Endometrial microvascular endothelial cells (primary cell): ENCODE measurements around the gene SHD. TPM values are rescaled to one million over a fixed set of nuclear protein-coding genes. Genes with fewer than 3 reads are reported as not detected.
"Not testable (repeated sequence)": the region's sequence is repeated elsewhere in the genome, so short reads cannot be mapped to it uniquely, and the experiment has no call there.

Source experiments
- in situ Hi-C: cut with HindIII; loops from 2 replicates; pipeline ENCODE4 v1.10.0; 2017; ENCODE audit warnings: low sequenced_read_pairs, low pct_unique_long_range_greater_than_20kb; ENCODE audit errors: inconsistent ontology term
- total RNA-seq: library from RNA; depleted of rRNA; stranded (reverse); fragments of >200 nt; gene quantifications from one replicate; pipeline ENCODE4 v1.2.3, GENCODE V29; 2015; ENCODE audit errors: inconsistent ontology term

The SHD gene
- total RNA-seq, 1 donor from 2014 or later: not detected

DNA sequence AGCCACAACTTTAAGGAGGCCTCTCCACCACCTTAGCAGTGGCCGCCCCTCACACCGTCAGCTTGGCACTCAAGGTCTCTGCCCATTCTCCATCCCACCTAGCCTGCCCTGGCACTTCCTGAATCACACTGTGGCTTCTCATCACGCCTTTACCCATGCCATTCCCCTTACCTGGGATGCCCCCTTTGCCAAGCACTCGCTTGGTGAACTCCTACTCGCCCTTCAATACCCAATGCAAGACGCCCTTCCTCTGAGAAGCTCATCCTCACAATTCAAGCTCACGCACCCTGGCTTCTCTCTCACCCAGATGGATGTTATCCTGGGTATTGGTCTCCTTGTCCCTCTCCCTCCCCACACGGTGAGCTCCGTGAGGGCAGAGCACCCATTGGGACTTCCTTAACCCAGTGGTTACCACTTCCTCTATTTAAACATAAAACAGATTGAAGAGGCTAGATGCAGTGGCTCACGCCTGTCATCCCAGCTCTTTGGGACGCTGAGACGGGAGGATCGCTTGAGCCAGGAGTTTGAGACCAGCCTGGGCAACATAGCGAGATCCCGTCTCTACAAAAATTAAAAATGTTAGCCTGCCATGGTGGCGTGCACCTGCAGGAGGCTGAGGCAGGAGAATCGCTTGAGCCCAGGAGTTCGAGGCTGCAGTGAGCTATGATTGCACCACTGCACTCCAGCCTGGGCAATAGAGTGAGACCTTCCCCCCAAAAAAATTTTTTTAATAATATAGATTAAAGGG, 12.6 kb upstream of the SHD start:
- in situ Hi-C loops: no loop called here

DNA sequence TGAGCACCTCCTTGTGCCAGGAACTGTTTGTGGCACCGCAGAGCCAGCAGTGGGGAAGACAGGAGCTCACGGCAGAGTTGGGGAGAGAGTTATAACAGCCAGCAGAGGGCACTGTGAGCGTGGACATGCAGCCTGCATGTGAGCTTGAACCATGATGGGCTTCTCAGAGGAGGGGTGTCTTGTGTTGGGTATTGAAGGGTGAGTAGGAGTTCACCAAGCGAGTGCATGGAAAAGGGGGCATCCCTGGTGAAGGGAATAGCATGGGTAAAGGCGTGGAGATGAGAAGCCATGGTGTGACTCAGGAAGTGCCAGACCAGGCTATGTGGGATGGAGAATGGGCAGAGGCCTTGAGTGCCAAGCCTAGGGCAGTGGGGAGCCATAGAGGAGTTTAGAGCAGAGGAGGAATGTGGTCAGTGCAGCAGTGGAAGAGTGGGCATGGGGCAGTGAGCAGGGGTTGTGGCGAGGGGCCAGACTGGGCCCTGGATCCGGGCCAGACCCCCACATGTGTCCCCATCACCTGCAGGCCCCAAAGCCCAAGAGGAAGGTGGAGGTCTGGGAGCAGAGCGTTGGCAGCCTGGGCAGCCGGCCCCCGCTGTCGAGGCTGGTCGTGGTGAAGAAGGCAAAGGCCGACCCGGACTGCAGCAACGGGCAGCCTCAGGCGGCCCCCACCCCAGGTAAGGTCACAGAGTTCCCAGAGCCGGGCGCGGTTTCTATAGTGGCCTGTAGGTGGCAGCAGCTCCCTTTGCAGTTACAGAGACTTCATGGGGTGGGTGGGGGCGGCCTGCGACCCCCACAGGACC, 11.8 kb upstream of the SHD start:
- in situ Hi-C loops: no loop called here

DNA sequence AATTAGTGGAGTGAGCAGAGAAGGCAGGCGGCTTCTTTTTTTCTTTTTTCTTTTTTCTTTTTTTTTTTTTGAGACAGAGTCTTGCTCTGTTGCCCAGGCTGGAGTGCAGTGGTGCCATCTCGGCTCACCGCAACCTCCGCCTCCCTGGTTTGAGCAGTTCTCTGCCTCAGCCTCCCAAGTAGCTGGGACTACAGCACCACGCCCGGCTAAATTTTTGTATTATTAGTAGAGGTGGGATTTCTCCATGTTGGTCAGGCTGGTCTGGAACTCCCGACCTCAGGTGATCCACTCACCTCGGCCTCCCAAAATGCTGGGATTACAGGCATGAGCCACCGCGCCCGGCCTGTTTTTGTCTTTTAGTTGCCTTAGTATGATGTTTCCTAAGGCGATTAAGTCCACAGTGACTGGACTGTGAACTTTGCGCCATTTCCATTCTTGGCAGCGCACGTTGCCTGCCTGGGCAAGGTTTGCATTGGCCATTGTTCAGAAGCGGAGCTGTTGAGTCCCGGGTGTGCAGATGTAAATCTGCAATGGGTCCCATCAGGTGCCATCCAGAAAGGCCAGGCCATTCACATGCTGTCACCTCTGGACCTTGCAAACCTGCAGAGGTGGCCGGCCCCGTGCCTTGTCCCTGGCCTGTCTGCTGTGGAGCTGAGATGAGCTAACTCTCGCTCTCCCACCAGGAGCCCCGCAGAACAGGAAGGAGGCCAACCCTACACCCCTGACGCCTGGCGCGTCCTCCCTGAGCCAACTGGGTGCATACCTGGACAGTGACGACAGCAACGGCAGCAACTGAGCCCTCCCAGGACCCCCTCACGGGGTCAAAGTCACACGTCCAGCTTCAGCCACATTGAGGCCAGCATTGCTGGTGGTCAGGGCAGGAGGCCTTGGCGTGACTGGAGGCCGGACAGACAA, 10.9 kb upstream of the SHD start:
- in situ Hi-C loops: no loop called here

DNA sequence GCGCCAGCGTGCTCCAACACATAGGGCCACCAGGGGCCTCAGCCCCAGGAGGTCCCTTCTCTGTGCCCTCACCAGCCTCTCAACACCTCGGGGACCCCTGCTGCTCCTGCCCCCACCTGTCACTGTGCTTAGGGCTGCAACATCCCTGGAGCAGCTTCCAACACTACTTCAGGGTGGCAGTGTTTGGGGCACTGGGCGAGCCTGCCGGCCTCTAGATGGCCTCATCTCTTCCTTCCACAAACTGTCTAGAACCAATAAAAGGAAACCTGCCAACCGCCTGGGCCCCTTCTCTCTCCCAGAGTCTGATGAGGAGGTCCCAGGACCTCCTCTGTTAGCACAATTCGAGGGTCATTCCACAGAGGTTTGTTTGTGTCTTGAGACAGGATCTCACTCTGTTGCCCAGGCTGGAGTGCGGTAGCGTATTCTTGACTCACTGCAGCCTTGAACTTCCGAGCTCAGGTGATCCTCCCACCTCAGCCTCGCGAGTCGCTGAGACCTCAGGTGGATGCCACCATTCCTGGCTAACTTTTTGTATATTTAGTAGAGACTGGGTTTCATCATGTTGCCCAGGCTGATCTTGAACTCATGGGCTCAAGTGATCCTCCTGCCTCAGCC, 10.1 kb upstream of the SHD start:
- in situ Hi-C loops: no loop called here

DNA sequence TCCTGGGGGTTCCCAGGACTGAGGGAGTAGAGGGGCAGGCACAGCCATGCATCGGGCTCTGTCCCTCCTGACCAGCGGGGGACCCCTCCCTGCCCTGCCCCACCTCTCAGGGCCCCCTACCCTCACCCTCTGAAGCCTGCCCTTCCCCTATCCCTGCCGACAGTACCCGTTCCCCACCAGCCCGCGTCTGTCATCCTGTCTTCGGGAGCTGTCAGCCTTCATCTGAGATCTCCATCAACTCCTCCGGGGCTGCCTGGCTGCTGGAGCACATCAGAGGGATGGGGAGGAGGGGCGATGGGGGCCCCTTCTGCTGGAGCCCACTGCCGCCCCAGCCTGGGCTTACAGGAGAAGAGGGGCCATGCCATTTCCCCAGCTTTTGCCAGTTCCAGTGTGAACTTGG, 6.2 kb upstream of the SHD start:
- in situ Hi-C loops: no loop called here

DNA sequence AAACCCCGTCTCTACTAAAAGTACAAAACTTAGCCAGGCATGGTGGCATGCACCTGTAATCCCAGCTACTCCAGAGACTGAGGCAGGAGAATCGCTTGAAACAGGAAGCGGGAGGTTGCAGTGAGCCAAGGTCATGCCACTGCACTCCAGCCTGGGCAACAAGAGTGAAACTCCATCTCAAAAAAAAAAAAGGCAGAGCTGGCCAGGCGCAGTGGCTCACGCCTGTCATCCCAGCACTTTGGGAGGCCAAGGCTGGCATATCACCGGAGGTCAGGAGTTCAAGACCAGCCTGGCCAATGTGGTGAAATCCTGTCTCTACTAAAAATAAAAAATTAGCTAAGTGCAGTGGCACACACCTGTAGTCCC, 4.8 kb upstream of the SHD start:
- in situ Hi-C loops: not testable (repeated sequence)

DNA sequence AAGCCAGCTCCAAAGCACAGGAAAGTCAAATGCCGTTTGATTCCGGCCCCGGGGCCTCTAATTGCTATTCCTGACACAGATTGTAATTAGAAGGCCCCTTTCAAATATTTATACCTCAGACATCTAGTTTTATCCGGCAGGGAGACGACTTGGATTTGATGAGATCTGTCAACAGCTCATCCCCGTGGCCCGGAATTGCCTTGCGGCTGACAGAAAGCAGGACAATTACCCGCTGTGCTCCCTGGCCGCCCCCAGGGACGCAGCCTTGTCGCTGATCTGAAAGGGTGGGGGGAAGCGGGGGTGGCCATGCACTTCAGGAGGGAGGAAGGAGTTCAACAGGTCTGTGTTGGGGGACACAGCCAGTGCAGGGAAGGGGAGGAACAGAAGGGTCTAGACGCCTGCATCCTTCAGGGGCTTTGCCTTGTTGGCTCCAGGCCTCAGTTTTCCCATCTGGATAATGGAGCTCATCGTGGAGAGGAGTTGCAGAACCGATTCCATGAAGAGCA, 1.8 kb upstream of the SHD start:
- in situ Hi-C loops: no loop called here

DNA sequence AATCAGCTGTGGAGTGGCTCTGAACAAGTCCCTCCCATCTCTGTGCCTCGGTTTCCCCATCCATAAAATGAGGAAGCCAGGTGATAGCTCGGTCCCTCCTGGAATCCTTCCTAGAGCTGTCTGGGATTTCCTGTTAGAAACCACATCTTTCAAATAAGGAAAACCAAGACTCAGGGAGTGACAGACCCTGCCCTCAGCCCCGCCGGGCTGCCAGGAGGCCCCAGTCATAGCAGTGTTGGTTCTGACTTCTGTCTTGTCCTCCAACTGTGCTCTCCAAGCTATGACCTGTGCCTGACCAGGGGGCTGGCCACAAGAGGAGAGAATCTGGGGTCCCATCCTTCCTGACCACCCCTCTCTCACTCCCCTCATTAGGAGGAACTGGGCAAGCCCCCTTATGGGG, 1.1 kb upstream of the SHD start:
- in situ Hi-C loops: no loop called here

DNA sequence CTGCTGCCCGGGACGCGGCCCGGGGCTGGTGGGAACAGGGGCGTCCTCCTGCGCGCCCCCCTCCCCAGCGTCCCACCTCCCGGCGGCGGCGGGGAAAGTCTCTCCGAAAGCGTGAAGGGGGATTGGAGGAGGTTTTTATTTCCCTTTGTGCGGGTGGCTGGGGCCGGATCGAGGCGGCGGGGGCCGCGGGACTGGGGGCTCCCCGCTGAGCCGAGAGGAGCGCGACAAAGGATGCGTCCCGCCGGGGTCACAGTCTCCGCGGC, 132 bp downstream of the SHD start:
- in situ Hi-C loops: no loop called here

DNA sequence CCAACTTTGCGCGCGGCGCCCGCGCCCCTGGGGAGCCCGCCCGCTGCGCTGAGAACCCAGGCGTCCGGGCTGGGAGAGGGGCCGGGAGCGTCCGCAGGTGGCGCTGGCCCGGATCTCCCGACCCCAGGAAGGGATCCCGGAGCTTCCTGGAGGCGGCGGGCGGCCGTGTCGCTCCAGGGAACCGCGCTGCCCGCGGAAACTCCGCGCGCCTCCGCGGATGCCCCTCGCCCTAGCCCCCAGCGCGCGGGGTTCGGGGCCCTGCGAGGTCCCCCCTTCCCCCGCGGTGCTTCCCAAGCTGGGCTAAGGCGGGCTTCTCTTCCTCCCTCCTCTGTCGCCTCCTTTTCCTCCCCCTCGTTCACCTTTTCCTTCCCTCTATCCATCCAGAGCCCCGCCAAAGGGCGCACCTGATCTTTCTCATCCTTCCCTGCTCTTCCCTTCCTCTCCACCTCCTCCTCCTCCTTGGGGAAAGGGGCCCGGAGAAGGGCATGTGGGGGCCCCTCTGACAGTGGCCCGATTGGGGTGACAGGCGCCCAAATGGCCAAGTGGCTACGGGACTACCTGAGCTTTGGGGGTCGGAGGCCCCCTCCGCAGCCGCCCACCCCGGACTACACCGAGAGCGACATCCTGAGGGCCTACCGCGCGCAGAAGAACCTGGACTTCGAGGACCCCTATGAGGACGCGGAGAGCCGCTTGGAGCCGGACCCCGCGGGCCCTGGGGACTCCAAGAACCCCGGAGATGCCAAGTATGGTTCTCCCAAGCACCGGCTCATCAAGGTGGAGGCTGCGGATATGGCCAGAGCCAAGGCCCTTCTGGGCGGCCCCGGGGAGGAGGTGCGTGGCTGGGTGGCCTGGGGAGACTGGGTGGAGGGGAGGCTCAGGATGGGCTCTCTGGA, 710 bp downstream of the SHD start:
- in situ Hi-C loops: no loop called here

DNA sequence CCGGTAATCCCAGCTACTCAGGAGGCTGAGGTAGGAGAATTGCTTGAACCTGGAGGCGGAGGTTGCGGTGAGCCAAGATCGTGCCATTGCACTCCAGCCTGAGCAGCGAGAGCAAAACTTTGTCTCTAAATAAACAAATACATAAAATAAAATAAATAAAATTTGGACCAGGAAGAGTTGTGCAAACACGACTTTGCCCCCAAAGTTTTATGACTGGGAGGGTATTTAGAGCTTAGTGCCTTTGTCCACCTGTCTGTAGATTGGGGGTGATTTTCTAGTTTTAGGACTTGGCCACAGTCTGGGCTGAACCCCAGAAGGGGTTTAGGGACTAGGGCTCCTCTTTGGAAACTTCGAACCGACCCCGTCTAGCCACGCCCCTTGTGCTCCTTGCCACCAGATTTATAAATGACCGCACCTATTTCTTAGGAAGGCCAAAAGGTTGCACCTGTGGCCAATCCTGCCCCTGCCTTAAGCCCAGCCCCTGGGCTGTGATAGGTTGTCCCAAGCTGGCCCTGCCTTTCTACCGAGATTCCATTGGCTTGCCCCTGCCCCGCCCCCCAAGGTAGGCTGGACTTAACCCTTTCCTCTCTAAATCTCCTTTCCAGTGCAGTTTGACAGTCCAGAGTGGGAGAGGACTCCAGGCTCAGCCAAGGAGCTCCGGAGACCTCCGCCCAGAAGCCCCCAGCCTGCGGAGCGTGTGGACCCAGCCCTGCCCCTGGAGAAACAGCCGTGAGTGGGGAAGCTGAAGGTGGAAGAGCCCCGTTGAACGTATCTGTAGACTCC, 5.3 kb downstream of the SHD start:
- in situ Hi-C loops: no loop called here

DNA sequence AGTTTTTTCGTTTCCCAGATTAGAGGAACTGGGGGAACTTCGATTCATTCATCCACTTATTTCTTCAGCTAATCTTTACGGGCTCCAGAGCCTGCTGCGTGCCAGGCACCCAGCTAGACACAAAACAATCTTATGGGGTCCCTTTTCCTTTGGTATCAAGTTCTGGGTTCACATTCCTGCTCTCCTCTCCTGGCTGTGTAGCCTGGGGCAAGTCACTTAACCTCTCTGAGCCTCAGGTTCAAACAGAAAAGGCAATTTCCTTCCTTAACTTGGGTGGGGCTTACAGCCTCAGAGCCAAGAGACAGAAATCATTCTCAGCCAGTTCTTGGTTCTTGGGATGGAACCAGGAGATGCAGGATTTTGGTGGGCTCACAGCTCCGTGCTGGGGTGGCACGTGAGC, 5.9 kb downstream of the SHD start:
- in situ Hi-C loops: no loop called here

DNA sequence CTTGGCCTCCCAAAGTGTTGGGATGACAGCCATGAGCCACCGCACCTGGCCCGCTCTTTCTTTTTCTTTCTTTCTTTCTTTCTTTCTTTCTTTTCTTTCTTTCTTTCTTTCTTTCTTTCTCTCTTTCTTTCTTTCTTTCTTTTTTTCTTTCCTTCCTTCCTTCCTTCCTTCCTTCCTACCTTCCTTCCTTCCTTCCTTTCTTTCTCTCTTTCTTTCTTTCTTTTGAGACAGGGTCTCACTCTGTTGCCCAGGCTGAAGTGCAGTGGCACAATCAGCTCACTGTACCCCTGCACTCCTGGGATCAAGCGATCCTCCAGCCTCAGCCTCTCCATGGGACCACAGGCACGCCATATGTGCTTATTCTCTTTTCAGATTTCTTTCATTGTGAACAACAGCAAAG, 7.1 kb downstream of the SHD start:
- in situ Hi-C loops: not testable (repeated sequence)

DNA sequence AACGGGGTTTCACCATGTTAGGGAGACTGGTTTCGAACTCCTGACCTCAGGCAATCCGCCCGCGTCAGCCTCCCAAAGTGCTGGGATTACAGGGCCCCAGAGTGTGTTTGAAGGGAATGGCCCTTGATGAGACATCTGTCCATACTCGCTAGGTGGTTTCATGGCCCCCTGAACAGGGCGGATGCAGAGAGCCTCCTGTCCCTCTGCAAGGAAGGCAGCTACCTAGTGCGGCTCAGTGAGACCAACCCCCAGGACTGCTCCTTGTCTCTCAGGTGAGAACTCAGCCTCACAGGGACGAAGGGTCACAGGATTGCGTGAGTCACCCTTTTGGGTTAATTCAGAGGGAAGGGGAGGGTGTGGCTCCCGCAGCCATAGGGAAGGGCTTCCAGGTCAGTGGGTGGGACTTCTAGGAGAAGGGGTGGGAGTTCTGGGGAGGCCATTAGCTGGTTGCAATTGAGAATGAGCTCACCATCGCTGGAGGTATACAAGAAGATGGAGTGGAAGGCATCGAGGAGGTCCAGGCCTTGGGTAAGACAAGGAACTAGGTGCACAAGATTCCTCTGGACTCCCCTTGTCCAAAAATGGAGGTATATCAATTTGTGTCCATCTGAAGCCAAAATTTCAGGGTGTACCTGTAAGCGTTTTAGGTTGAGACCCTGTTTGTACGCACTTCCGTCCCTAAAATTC, 9.2 kb downstream of the SHD start:
- in situ Hi-C loops: no loop called here

DNA sequence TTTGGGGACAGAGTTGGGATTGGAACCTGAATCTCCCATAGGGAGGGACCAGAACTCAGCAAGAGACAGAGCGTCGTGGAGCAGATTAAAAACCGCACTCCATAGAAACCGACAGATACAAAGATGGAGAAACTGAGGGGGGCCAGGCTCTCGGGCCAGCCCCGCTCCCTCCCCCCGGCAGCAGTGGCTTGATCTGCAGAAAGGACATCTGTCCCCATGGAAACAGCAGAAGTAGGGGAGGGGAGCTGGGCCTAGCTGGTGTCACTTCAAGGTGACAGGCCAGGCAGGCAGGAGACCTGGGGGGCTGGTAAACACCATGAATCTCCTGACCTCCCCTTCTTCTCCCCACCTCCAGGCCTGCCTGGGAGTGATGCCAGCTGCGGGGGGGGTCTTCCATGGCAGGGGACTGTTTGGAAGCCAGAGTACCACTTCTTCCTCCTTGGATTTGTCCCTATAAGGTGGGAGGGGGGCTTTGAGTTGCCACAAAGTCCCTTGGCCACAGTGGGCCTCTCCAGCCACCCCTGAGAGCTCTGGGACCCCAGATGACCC, 12.2 kb downstream of the SHD start:
- in situ Hi-C loops: no loop called here

DNA sequence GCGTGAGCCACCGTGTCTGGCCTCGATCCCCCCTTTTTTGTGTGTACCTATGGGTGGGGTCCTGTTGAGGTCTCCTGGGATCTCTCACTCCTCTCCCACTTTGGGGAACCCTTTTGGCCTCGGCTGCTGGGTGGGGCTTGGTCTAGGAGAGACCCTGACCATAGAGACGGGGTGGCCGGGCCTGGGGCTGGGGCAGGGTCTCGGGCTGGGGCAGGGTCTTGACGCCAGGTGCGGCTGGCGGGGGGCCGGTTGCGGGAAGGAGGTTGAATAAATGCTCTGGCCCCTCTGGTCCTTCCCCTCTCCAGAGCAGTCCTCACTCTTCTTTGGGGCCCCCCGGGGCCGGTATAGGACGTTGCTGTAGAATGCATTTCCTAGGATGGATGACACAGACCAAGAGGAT, 13.4 kb downstream of the SHD start:
- in situ Hi-C loops: no loop called here

DNA sequence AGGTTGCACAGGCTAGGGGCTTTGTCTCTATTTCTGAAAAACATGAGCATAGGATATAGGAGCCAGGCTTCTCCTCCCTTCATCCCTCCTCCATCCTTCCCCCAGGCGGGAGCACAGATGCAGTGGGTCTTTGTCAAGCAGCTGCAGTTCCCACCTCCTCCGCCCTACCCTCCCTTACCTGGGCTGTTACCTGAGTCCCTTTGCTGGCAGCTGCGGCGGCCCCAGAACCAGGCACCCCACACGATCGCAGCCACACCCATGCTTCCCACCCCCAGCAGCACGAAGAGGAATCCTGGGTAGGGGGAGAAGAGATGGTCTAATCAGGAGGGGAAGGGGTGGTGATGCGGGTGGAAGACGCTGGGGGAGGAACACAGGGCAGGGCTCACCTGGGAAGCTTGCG, 15.3 kb downstream of the SHD start:
- in situ Hi-C loops: no loop called here
